AG04450 (cell line): ENCODE measurements around the gene FMNL2. TPM values are rescaled to one million over a fixed set of nuclear protein-coding genes. Genes with fewer than 3 reads are reported as not detected.
"Not testable (repeated sequence)": the region's sequence is repeated elsewhere in the genome, so short reads cannot be mapped to it uniquely, and the experiment has no call there.

Source experiments
- CTCF ChIA-PET: fragments of 300-600, 350-600 bp; formaldehyde crosslinking; extraction: SDS; loops from one replicate; lab custom pipeline; 2022; ENCODE audit warnings: antibody characterized with exemption, inconsistent platforms; lab: Charles Lee
- POLR2A ChIA-PET: fragments of 350-600 bp; formaldehyde crosslinking; extraction: SDS; loops from one replicate; lab custom pipeline; 2021; ENCODE audit warnings: antibody characterized with exemption, inconsistent platforms; lab: Yijun Ruan, JAX
- DNase-seq: peaks from one replicate; pipeline ENCODE4 v3.0.0-alpha.2; 2011; ENCODE audit warnings: low read depth, low spot score
- H3K27ac ChIP-seq: one replicate; pipeline ENCODE4 v1.5.1; 2012; ENCODE audit warnings: low read depth, low read length, control low read depth
- H3K27me3 ChIP-seq: one replicate; pipeline ENCODE4 v1.6.0; 2012; ENCODE audit warnings: low read length; ENCODE audit not compliant: control insufficient read depth, insufficient read depth
- H3K4me3 ChIP-seq: 2 replicates; pipeline ENCODE4 v1.5.1; 2011; ENCODE audit warnings: mild to moderate bottlenecking, low read depth, low read length, control low read depth
- H3K9me3 ChIP-seq: 2 replicates; pipeline ENCODE4 v1.5.1; 2012; ENCODE audit warnings: low read length; ENCODE audit not compliant: control insufficient read depth, insufficient read depth
- polyA plus RNA-seq: library from polyadenylated mRNA; depleted of rRNA; stranded (reverse); fragments of >200 nt; gene quantifications from 2 replicates; pipeline ENCODE4 v1.2.3, GENCODE V29; 2011
- TF ChIP-seq, protein P1 (sequence below): IDR thresholded peaks from 2 replicates; pipeline ENCODE4 v1.5.1; 2011; ENCODE audit warnings: low read depth, low read length, control low read depth, inconsistent platforms

The FMNL2 gene
- polyA plus RNA-seq, 1 experiment = 22.0 TPM

DNA sequence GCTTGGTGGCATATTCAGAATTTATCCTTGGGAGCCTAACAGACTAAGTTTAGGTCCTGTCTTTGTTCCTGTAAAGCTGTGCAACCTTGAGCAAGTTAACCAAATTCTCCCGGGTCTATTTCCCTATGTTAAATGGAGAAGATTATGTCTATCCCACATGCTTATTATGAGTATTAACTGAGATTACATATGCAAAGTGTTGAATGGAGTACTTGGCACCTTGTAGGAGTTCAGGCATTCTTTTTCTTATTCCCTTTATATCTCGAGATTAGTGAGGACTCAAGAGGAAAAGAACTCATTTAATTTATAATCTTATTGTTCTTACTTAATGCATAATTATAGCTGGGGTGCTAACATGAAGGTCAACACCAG is 184.6 kb downstream of the FMNL2 start:
- CTCF ChIA-PET = interaction anchor here (1.1 kb wide), 1 partner anchor 116 kb away, joined by 3 read pairs; no protein-coding TSS in a partner anchor
- POLR2A ChIA-PET = no interaction called here
- H3K27me3 ChIP-seq = no peaks in the 10 kb centered on the region
- no peak for DNase-seq
- no peak overlapping the region for H3K27ac ChIP-seq
- no peaks in the 10 kb centered on the region for H3K9me3 ChIP-seq
- TF ChIP-seq, protein P1, sequence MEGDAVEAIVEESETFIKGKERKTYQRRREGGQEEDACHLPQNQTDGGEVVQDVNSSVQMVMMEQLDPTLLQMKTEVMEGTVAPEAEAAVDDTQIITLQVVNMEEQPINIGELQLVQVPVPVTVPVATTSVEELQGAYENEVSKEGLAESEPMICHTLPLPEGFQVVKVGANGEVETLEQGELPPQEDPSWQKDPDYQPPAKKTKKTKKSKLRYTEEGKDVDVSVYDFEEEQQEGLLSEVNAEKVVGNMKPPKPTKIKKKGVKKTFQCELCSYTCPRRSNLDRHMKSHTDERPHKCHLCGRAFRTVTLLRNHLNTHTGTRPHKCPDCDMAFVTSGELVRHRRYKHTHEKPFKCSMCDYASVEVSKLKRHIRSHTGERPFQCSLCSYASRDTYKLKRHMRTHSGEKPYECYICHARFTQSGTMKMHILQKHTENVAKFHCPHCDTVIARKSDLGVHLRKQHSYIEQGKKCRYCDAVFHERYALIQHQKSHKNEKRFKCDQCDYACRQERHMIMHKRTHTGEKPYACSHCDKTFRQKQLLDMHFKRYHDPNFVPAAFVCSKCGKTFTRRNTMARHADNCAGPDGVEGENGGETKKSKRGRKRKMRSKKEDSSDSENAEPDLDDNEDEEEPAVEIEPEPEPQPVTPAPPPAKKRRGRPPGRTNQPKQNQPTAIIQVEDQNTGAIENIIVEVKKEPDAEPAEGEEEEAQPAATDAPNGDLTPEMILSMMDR = no peak
- H3K4me3 ChIP-seq = no peak overlapping the region

DNA sequence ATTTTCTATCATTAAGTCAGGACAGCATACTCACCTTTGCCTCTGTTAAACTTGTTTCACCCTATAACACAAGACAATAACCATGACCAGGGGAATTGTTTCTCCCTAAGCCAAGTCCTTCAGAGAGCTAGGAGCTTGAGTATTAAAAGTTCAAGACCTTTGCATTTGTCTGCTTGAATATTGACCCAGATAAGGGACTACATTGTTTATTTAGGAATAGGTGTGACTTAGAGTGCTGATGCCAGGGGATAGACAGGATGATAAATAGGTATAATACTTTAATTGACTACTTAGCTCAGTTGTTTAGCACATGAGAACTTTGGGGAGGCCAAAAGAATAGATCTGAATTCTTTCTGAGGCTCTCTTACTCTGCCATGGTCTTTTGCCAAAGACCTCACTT is 185.8 kb downstream of the FMNL2 start:
- ChIA-PET POLR2A (no interaction called here), CTCF (no interaction called here)
- Histone ChIP-seq H3K27me3 (no peaks in the 10 kb centered on the region), H3K9me3 (no peaks in the 10 kb centered on the region), H3K4me3 (no peak overlapping the region), H3K27ac (no peak overlapping the region)
- DNase-seq = no peak
- TF ChIP-seq, protein P1 = no peak

DNA sequence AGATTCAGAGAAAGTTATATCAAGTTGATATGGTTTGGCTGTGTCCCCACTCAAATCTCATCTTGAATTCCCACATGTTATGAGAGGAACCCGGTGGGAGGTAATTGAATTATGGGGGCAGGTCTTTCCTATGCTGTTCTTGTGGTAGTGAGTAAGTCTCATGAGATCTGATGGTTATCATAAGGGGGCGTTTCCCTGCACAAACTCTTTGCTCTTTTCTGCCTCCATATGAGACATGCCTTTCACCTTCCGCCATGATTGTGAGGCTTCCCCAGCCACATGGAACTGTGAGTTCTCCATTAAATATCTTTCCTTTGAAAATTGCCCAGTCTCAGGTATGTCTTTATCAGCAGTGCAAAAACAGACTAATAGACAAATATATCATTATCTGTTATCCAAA is 187.5 kb downstream of the FMNL2 start:
- H3K27me3 ChIP-seq, POLR2A ChIA-PET, H3K4me3 ChIP-seq, CTCF ChIA-PET, H3K27ac ChIP-seq, DNase-seq, H3K9me3 ChIP-seq: not testable (repeated sequence)

DNA sequence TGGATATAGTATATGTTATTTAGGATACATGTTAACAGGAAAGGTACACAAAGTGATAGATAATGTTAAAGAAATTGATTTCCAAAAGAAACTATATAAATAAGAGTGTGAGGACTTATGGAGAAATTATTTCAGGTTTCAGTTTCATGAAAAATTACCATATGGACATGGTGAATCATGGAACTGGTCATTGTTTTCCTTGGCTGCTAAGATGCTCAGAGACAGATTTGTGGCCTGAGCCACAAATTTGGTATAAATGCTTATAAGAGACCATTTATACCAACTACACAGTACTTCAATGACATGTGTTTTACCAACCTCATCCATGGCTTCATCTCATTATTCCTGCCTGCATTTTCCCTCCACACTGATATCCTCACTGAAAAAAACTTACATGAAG is 188.1 kb downstream of the FMNL2 start:
- CTCF ChIA-PET = no interaction called here
- no peak for DNase-seq

DNA sequence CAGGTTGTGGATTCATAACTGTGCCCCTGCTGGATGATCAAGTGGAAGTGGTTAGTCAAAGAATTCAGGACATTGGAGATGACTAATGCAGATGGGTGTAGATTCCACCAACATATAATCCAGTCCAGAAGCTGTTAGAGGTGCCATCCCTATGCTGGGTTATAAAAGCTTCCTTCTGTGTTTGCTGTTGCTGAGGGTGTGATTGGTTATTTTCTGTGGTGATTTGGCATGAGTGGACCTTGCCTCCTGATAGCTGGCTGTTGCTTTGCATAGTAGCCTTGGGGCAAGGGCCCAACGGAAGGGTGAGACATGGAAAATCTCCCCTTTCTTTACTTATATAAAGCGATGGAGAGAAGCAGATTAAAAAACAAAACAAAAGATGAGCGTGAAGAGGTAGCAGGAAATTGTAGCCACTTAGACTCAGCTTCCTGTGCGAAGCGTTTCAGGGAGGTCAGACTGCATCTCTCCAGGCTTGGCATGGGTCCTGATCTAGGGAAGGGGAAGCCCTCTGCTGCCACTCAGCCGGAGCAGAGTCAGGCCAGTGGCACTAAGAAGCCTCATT is 190.4 kb downstream of the FMNL2 start:
- CTCF ChIA-PET = interaction anchor here (1.9 kb wide), 1 partner anchor 111 kb away, joined by 7 read pairs; no protein-coding TSS in a partner anchor
- no peak for DNase-seq
- POLR2A ChIA-PET = no interaction called here
- TF ChIP-seq, protein P1 = no peak
- Histone ChIP-seq H3K9me3 (no peaks in the 10 kb centered on the region), H3K4me3 (no peak overlapping the region), H3K27ac (peak overlapping the region; percentile 34), H3K27me3 (no peaks in the 10 kb centered on the region)

More for the DNA sequence above, 188.1 kb downstream of the FMNL2 start:
- TF ChIP-seq, protein P1 = no peak
- no peak overlapping the region for H3K27ac ChIP-seq
- POLR2A ChIA-PET = no interaction called here
- H3K4me3 ChIP-seq = no peak overlapping the region
- no peaks in the 10 kb centered on the region for H3K27me3 ChIP-seq
- H3K9me3 ChIP-seq = no peaks in the 10 kb centered on the region
